Prostate gland (tissue), 2 donors: ENCODE data around the gene KRT12.

ENCODE experiments used
- POLR2A ChIP-seq: fragments of 450-650 bp; IDR thresholded peaks from one replicate; pipeline ENCODE4 v1.6.1; 2016; ENCODE audit warnings: antibody characterized with exemption, mild to moderate bottlenecking
- POLR2AphosphoS5 ChIP-seq: sonication (generic); formaldehyde crosslinking; IDR thresholded peaks from one replicate; pipeline ENCODE4 v1.6.1; 2017; ENCODE audit warnings: antibody characterized with exemption
- TF ChIP-seq, protein P1 (sequence below), 4 experiments: fragments of 200-600 bp in 2 of 4; fragments of 450-650 bp in 2 of 4; sonication (generic) in 2 of 4; IDR thresholded peaks; 1 replicate in 3 of 4; 2 replicates in 1 of 4; pipeline ENCODE4 v1.5.1; 2016 to 2019; ENCODE audit warnings: antibody characterized with exemption in 4 of 4, mild to moderate bottlenecking in 2 of 4, moderate library complexity in 2 of 4

DNA sequence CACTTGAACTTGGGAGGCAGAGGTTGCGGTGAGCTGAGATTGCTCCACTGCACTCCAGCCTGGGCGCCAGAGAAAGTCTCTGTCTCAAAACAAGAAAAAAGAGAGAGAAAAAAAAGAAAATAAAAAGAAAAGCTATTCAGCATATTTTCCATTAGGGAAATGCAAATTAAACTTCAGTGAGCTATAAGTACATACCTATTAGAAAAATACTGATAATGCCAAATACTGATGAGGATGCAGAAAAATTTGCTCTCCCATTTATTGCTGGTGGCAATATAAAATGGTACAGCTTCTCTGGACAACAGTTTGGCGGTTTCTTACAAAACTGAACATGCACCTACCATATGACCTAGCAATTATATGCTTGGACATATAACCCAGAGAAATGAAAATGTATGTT is 54.4 kb downstream of the KRT12 start:
- no peak for TF ChIP-seq POLR2A
- TF ChIP-seq, protein P1, sequence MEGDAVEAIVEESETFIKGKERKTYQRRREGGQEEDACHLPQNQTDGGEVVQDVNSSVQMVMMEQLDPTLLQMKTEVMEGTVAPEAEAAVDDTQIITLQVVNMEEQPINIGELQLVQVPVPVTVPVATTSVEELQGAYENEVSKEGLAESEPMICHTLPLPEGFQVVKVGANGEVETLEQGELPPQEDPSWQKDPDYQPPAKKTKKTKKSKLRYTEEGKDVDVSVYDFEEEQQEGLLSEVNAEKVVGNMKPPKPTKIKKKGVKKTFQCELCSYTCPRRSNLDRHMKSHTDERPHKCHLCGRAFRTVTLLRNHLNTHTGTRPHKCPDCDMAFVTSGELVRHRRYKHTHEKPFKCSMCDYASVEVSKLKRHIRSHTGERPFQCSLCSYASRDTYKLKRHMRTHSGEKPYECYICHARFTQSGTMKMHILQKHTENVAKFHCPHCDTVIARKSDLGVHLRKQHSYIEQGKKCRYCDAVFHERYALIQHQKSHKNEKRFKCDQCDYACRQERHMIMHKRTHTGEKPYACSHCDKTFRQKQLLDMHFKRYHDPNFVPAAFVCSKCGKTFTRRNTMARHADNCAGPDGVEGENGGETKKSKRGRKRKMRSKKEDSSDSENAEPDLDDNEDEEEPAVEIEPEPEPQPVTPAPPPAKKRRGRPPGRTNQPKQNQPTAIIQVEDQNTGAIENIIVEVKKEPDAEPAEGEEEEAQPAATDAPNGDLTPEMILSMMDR (IDR thresholded peaks at IDR 0.05), result no peak
- no peak for TF ChIP-seq POLR2AphosphoS5
